HG02678 (cell line): ENCODE data around the gene GPR176.
"Not testable (repeated sequence)": the region's sequence is repeated elsewhere in the genome, so short reads cannot be mapped to it uniquely, and the experiment has no call there.

Experiments used
- ATAC-seq: cut with Tn5 transposase; IDR thresholded peaks from one replicate; pipeline ENCODE4 v1.9.1; 2021; ENCODE audit warnings: mild to moderate bottlenecking, moderate library complexity; ENCODE audit not compliant: unreplicated experiment

GPR176 gene

GRCh38 chr15:39936187-39936586, 16.1 kb upstream of the GPR176 start:
- ATAC-seq: no peak

- no peak for ATAC-seq
Measured at GRCh38 chr15:39935241-39935640, 15.2 kb upstream of the GPR176 start.

- no peak for ATAC-seq
Measured at GRCh38 chr15:39934397-39935071, 14.5 kb upstream of the GPR176 start.

GRCh38 chr15:39931615-39932014, 11.5 kb upstream of the GPR176 start:
- no peak for ATAC-seq

- no peak for ATAC-seq
Measured at GRCh38 chr15:39926526-39926925, 6.5 kb upstream of the GPR176 start.

- no peak for ATAC-seq
Measured at GRCh38 chr15:39925112-39925842, 5.2 kb upstream of the GPR176 start.

GRCh38 chr15:39924437-39924836, 4.4 kb upstream of the GPR176 start:
- ATAC-seq: no peak

GRCh38 chr15:39922462-39923092, 2.5 kb upstream of the GPR176 start:
- ATAC-seq: no peak

GRCh38 chr15:39921274-39921638, 1.2 kb upstream of the GPR176 start:
- ATAC-seq: no peak

GRCh38 chr15:39920510-39921273, 626 bp upstream of the GPR176 start:
- ATAC-seq: peak; percentile 92

- ATAC-seq: no peak
Measured at GRCh38 chr15:39919411-39919747, 687 bp downstream of the GPR176 start.

GRCh38 chr15:39918688-39919385, 1.2 kb downstream of the GPR176 start:
- ATAC-seq: no peak

GRCh38 chr15:39914977-39915376, 5.1 kb downstream of the GPR176 start:
- ATAC-seq: no peak

GRCh38 chr15:39909007-39909406, 11.1 kb downstream of the GPR176 start:
- no peak for ATAC-seq

GRCh38 chr15:39908186-39908585, 11.9 kb downstream of the GPR176 start:
- ATAC-seq: no peak

GRCh38 chr15:39907216-39907615, 12.8 kb downstream of the GPR176 start:
- ATAC-seq: no peak

- ATAC-seq: no peak
Measured at GRCh38 chr15:39904115-39904514, 16.0 kb downstream of the GPR176 start.

- no peak for ATAC-seq
Measured at GRCh38 chr15:39898317-39898716, 21.7 kb downstream of the GPR176 start.

- no peak for ATAC-seq
Measured at GRCh38 chr15:39896846-39897245, 23.2 kb downstream of the GPR176 start.

GRCh38 chr15:39896101-39896500, 24.0 kb downstream of the GPR176 start:
- ATAC-seq: no peak

GRCh38 chr15:39893051-39893450, 27.0 kb downstream of the GPR176 start:
- not testable (repeated sequence) for ATAC-seq
